ENCODE measurements around the gene HDHD3. TPM values are rescaled to one million over a fixed set of nuclear protein-coding genes. Genes with fewer than 3 reads are reported as not detected.
A peak's percentile ranks its signal among the peaks of the same experiment; 100 is the strongest.
"Not testable (repeated sequence)": the region's sequence is repeated elsewhere in the genome, so short reads cannot be mapped to it uniquely, and the experiment has no call there.

HDHD3 gene
- total RNA-seq, 1 donor from 2014 or later: 7.2 TPM

GRCh38 chr9:113416149-113416721 lies 39.4 kb upstream of the HDHD3 start:
- no peaks in the 10 kb centered on the region for H3K9me3 Mint-ChIP-seq (ENCODE audit: unreplicated experiment)
- no peak overlapping the region for H3K27ac Mint-ChIP-seq (ENCODE audit: unreplicated experiment)

GRCh38 chr9:113410207-113410864 lies 33.5 kb upstream of the HDHD3 start, which contains the start of the genes C9orf43 and POLE3:
Gene C9orf43, plus strand, starts transcription at chr9:113410747. Its CDS starts 2,747 bp downstream, at chr9:113413494.
Gene POLE3, minus strand, starts transcription at chr9:113410675. Its CDS starts 382 bp downstream, at chr9:113410293.
- Mint-ChIP-seq H3K4me3 (ENCODE audit: unreplicated experiment) (peak within 1 kb of the TSS; percentile 98), H3K4me1 (ENCODE audit: low read depth, unreplicated experiment) (peaks cover 2% of the 10 kb centered on the region), H3K27ac (ENCODE audit: unreplicated experiment) (peak within 1 kb of the TSS; percentile 92), H3K9me3 (ENCODE audit: unreplicated experiment) (peaks cover 8% of the 10 kb centered on the region), H3K36me3 (ENCODE audit: unreplicated experiment) (no peaks in the 10 kb centered on the region), H3K27me3 (ENCODE audit: unreplicated experiment) (peaks cover 3% of the 10 kb centered on the region)
- no peak for TF ChIP-seq CTCF (IDR thresholded peaks at IDR 0.05; ENCODE audit: partially characterized antibody, unreplicated experiment)
- DNase-seq: peak; percentile 95

More at GRCh38 chr9:113416149-113416721, 39.4 kb upstream of the HDHD3 start:
- DNase-seq: no peak
- TF ChIP-seq CTCF (IDR thresholded peaks at IDR 0.05; ENCODE audit: partially characterized antibody, unreplicated experiment): no peak
- H3K36me3 Mint-ChIP-seq (ENCODE audit: unreplicated experiment): no peaks in the 10 kb centered on the region
- no peaks in the 10 kb centered on the region for H3K27me3 Mint-ChIP-seq (ENCODE audit: unreplicated experiment)
- H3K4me3 Mint-ChIP-seq (ENCODE audit: unreplicated experiment): no peak overlapping the region
- no peaks in the 10 kb centered on the region for H3K4me1 Mint-ChIP-seq (ENCODE audit: low read depth, unreplicated experiment)

GRCh38 chr9:113409883-113410206 lies 33.1 kb upstream of the HDHD3 start:
- peaks cover 3% of the 10 kb centered on the region for H3K27me3 Mint-ChIP-seq (ENCODE audit: unreplicated experiment)
- H3K27ac Mint-ChIP-seq (ENCODE audit: unreplicated experiment): peak overlapping the region; percentile 92
- no peak for TF ChIP-seq CTCF (IDR thresholded peaks at IDR 0.05; ENCODE audit: partially characterized antibody, unreplicated experiment)
- H3K4me3 Mint-ChIP-seq (ENCODE audit: unreplicated experiment): peak overlapping the region; percentile 98
- H3K9me3 Mint-ChIP-seq (ENCODE audit: unreplicated experiment): peaks cover 8% of the 10 kb centered on the region
- peaks cover 2% of the 10 kb centered on the region for H3K4me1 Mint-ChIP-seq (ENCODE audit: low read depth, unreplicated experiment)
- DNase-seq: no peak
- H3K36me3 Mint-ChIP-seq (ENCODE audit: unreplicated experiment): no peaks in the 10 kb centered on the region

- Mint-ChIP-seq H3K27ac (ENCODE audit: unreplicated experiment) (peak overlapping the region; percentile 92), H3K9me3 (ENCODE audit: unreplicated experiment) (peaks cover 8% of the 10 kb centered on the region), H3K4me1 (ENCODE audit: low read depth, unreplicated experiment) (peaks cover 2% of the 10 kb centered on the region), H3K4me3 (ENCODE audit: unreplicated experiment) (peak overlapping the region; percentile 98), H3K36me3 (ENCODE audit: unreplicated experiment) (no peaks in the 10 kb centered on the region), H3K27me3 (ENCODE audit: unreplicated experiment) (peaks cover 3% of the 10 kb centered on the region)
- TF ChIP-seq CTCF (IDR thresholded peaks at IDR 0.05; ENCODE audit: partially characterized antibody, unreplicated experiment): no peak
- DNase-seq: no peak
Measured at GRCh38 chr9:113409481-113409880, 32.7 kb upstream of the HDHD3 start.

- not testable (repeated sequence) for H3K9me3 Mint-ChIP-seq (ENCODE audit: unreplicated experiment); H3K4me1 Mint-ChIP-seq (ENCODE audit: low read depth, unreplicated experiment); H3K27me3 Mint-ChIP-seq (ENCODE audit: unreplicated experiment); H3K36me3 Mint-ChIP-seq (ENCODE audit: unreplicated experiment); H3K4me3 Mint-ChIP-seq (ENCODE audit: unreplicated experiment)
- TF ChIP-seq CTCF (IDR thresholded peaks at IDR 0.05; ENCODE audit: partially characterized antibody, unreplicated experiment): peak; percentile 80
- DNase-seq: peak; percentile 76
- H3K27ac Mint-ChIP-seq (ENCODE audit: unreplicated experiment): peak overlapping the region; percentile 28
Measured at GRCh38 chr9:113406873-113407511, 30.2 kb upstream of the HDHD3 start.

GRCh38 chr9:113406353-113406752 lies 29.6 kb upstream of the HDHD3 start:
- H3K27ac Mint-ChIP-seq (ENCODE audit: unreplicated experiment); DNase-seq; H3K9me3 Mint-ChIP-seq (ENCODE audit: unreplicated experiment); H3K36me3 Mint-ChIP-seq (ENCODE audit: unreplicated experiment); H3K4me1 Mint-ChIP-seq (ENCODE audit: low read depth, unreplicated experiment); H3K4me3 Mint-ChIP-seq (ENCODE audit: unreplicated experiment); H3K27me3 Mint-ChIP-seq (ENCODE audit: unreplicated experiment): not testable (repeated sequence)
